Measurements from ENCODE around the gene CSNK1D.

DNA sequence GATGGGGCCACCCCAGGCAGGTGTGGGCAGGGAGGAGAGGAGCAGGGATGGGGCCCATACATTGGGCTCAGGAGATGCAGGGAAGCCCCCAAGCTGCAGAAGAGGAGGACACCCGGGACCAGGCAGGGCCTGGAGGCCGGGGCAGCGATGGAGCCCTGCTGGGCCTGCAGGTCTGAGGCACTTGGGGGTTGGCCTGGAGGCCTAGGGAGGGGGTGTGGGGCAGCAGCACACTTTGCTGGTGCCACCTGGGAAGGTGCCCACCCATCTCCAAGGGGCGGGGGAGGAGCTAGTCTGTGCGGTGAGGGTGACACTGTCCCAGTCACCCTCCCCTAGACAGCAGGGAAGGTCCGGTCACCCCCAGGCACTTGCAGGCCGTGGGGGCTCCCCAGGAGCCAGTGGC, 54.4 kb downstream of the CSNK1D start:
- TF ChIP-seq TAF1 (IDR thresholded peaks at IDR 0.05; ENCODE audit: borderline replicate concordance, insufficient read depth, low read length) (no peak), POLR2AphosphoS5 (IDR thresholded peaks at IDR 0.05; ENCODE audit: low read depth, low read length) (no peak), SIN3A (IDR thresholded peaks at IDR 0.05; ENCODE audit: borderline replicate concordance, insufficient read depth, low read length) (no peak)

Measured in PFSK-1 (cell line).